ENCODE measurements around the gene SLC7A14. TPM values are rescaled to one million over a fixed set of nuclear protein-coding genes. Genes with fewer than 3 reads are reported as not detected.

SLC7A14 gene
- total RNA-seq, 2 experiments from 2014 or later, result not detected

DNA sequence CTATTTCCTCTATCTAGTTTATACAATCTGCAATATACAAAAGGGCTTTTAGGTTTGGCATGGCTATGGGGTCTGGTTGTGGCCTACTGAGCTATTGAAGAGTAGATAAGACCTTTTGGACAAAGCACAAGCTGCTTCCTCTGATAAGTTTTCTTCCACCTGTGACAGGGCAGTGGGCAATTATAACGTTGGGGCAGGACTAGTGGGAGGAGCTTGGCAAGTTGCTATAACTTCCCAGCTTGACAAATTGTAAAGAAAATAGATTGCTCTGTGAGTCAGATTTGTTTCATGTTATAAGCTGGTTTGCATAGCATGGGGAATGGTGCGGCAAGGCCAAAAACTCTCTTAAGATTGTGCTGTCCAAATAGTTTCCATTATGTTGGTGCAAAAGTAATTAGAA, 64.9 kb downstream of the SLC7A14 start:
- Histone ChIP-seq H3K4me1 (ENCODE audit: insufficient read depth, low read length) (no peaks in the 10 kb centered on the region), H3K27ac (ENCODE audit: low read depth in 1 of 2, low read length in 2 of 2) (no peak overlapping the region), H3K9me3 (ENCODE audit: control insufficient read depth in 1 of 2, insufficient read depth in 1 of 2, low read length in 2 of 2) (no peaks in the 10 kb centered on the region), H3K36me3 (ENCODE audit: insufficient read depth, low read length) (no peaks in the 10 kb centered on the region), H3K4me3 (ENCODE audit: low read length) (no peak overlapping the region), H3K27me3 (ENCODE audit: control insufficient read depth in 1 of 2, insufficient read depth in 2 of 2, low read length in 2 of 2) (no peaks in the 10 kb centered on the region)
- H3K9me3 Mint-ChIP-seq, result no peaks in the 10 kb centered on the region
- ATAC-seq (ENCODE audit: poor library complexity) (no peak), DNase-seq (no peak)
- intact Hi-C loops (cut with DNase I, micrococcal nuclease), result no loop called here
- TF ChIP-seq, protein P1, sequence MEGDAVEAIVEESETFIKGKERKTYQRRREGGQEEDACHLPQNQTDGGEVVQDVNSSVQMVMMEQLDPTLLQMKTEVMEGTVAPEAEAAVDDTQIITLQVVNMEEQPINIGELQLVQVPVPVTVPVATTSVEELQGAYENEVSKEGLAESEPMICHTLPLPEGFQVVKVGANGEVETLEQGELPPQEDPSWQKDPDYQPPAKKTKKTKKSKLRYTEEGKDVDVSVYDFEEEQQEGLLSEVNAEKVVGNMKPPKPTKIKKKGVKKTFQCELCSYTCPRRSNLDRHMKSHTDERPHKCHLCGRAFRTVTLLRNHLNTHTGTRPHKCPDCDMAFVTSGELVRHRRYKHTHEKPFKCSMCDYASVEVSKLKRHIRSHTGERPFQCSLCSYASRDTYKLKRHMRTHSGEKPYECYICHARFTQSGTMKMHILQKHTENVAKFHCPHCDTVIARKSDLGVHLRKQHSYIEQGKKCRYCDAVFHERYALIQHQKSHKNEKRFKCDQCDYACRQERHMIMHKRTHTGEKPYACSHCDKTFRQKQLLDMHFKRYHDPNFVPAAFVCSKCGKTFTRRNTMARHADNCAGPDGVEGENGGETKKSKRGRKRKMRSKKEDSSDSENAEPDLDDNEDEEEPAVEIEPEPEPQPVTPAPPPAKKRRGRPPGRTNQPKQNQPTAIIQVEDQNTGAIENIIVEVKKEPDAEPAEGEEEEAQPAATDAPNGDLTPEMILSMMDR (IDR thresholded peaks at IDR 0.05), result no peak
- CTCF ChIA-PET, result interaction anchor here (0.7 kb wide), 1 partner anchor 1339 kb away, joined by 4 read pairs; no protein-coding TSS in a partner anchor
- no peaks in the 10 kb centered on the region for H3K36me3 Mint-ChIP-seq (ENCODE audit: low read depth)
- H3K4me1 Mint-ChIP-seq (ENCODE audit: low read depth), result no peaks in the 10 kb centered on the region
- H3K27me3 Mint-ChIP-seq, result peaks cover 9% of the 10 kb centered on the region
- POLR2A ChIA-PET, result no interaction called here
- no peak overlapping the region for H3K4me3 Mint-ChIP-seq
- no peak overlapping the region for H3K27ac Mint-ChIP-seq

DNA sequence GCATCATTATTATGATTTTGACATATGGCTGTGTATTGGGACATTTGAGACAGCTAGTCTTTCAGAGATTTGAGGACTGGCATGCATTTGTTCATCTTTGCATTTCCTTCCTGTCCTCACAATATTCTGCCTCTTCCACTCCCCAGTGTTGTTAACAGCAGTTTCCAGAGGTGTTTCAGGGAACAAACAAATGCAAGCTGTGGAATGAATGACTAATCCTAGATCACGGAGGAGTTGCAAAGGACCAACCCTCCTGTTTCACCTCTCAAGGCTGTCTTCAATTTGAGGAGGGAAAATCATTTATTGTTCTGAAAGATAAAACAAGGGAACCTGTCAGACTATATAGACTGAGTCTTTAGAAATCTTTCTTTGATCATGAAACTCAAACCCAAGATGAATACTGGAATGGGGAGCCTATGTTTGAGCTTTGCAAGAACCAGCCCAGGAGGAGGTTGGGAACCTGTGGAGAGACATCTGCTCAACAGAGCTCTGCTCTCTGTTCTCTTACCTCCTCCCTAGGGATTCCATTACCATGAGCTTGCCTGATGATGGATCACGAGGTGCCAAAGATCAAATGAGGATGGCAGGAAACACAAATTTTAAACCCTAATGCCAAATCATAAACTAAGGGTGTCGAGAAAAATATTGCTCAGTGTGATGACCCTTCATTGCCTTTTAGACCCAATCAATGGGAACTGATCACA, 68.5 kb downstream of the SLC7A14 start:
- peaks cover 21% of the 10 kb centered on the region for H3K27me3 Mint-ChIP-seq
- TF ChIP-seq, protein P1 (IDR thresholded peaks at IDR 0.05), result no peak
- no peaks in the 10 kb centered on the region for H3K36me3 Mint-ChIP-seq (ENCODE audit: low read depth)
- Histone ChIP-seq H3K4me3 (ENCODE audit: low read length) (no peak overlapping the region), H3K4me1 (ENCODE audit: insufficient read depth, low read length) (no peaks in the 10 kb centered on the region), H3K9me3 (ENCODE audit: control insufficient read depth in 1 of 2, insufficient read depth in 1 of 2, low read length in 2 of 2) (no peaks in the 10 kb centered on the region), H3K36me3 (ENCODE audit: insufficient read depth, low read length) (no peaks in the 10 kb centered on the region), H3K27me3 (ENCODE audit: control insufficient read depth in 1 of 2, insufficient read depth in 2 of 2, low read length in 2 of 2) (no peaks in the 10 kb centered on the region), H3K27ac (ENCODE audit: low read depth in 1 of 2, low read length in 2 of 2) (no peak overlapping the region)
- ChIA-PET CTCF (no interaction called here), POLR2A (no interaction called here)
- intact Hi-C loops (cut with DNase I, micrococcal nuclease), result no loop called here
- DNase-seq (no peak), ATAC-seq (ENCODE audit: poor library complexity) (no peak)
- no peak overlapping the region for H3K27ac Mint-ChIP-seq
- H3K4me3 Mint-ChIP-seq, result no peak overlapping the region
- H3K4me1 Mint-ChIP-seq (ENCODE audit: low read depth), result no peaks in the 10 kb centered on the region
- H3K9me3 Mint-ChIP-seq, result no peaks in the 10 kb centered on the region

DNA sequence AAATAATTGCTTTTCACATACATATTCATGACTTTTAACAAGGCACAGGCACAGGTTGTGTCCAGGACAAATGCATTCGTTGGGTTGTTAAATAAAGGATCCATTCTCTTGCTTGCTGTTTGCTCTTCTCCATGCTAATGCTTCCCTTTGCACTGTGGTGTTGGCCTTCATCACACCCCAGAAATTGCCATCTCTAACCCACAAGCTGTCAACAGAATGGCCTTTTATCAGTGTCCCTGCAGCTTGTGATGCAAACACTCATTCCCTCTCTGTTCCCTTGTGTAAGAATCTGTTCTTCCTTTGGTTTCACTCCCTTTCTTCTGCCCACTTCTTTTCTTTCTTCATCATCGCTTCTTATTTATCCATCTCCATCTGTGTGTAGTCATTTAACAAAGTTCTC, 72.2 kb downstream of the SLC7A14 start:
- no peak overlapping the region for H3K27ac Mint-ChIP-seq
- H3K9me3 Mint-ChIP-seq, result no peaks in the 10 kb centered on the region
- POLR2A ChIA-PET, result no interaction called here
- Histone ChIP-seq H3K36me3 (ENCODE audit: insufficient read depth, low read length) (no peaks in the 10 kb centered on the region), H3K27ac (ENCODE audit: low read depth in 1 of 2, low read length in 2 of 2) (no peak overlapping the region), H3K4me3 (ENCODE audit: low read length) (no peak overlapping the region), H3K27me3 (ENCODE audit: control insufficient read depth in 1 of 2, insufficient read depth in 2 of 2, low read length in 2 of 2) (no peaks in the 10 kb centered on the region), H3K4me1 (ENCODE audit: insufficient read depth, low read length) (no peaks in the 10 kb centered on the region), H3K9me3 (ENCODE audit: control insufficient read depth in 1 of 2, insufficient read depth in 1 of 2, low read length in 2 of 2) (no peaks in the 10 kb centered on the region)
- TF ChIP-seq, protein P1 (IDR thresholded peaks at IDR 0.05), result no peak
- ATAC-seq (ENCODE audit: poor library complexity) (no peak), DNase-seq (no peak)
- intact Hi-C loops (cut with DNase I, micrococcal nuclease), result no loop called here
- no peaks in the 10 kb centered on the region for H3K36me3 Mint-ChIP-seq (ENCODE audit: low read depth)
- no peaks in the 10 kb centered on the region for H3K4me1 Mint-ChIP-seq (ENCODE audit: low read depth)
- CTCF ChIA-PET, result no interaction called here
- peaks cover 29% of the 10 kb centered on the region for H3K27me3 Mint-ChIP-seq
- no peak overlapping the region for H3K4me3 Mint-ChIP-seq

All from CD4-positive, alpha-beta T cell (primary cell).